BE2C (cell line): Measurements from ENCODE around the gene RAI14.

ENCODE experiments used
- DNase-seq: peaks from one replicate; pipeline ENCODE4 v3.0.0-alpha.2; 2020
- H3K27me3 ChIP-seq: fragments of 250-450 bp; sonication (Bioruptor Pico); 2 replicates; pipeline ENCODE4 v1.5.1; 2020; ENCODE audit warnings: mild to moderate bottlenecking
- H3K36me3 ChIP-seq: fragments of 250-450 bp; sonication (Bioruptor Pico); 2 replicates; pipeline ENCODE4 v1.5.1; 2020; ENCODE audit warnings: mild to moderate bottlenecking
- H3K4me1 ChIP-seq: fragments of 250-450 bp; sonication (Bioruptor Pico); 2 replicates; pipeline ENCODE4 v1.5.1; 2020
- H3K4me3 ChIP-seq: 2 replicates; pipeline ENCODE4 v1.5.1; 2011; ENCODE audit warnings: low read depth, low read length
- H3K9me3 ChIP-seq: fragments of 250-450 bp; sonication (Bioruptor Pico); 2 replicates; pipeline ENCODE4 v1.5.1; 2020
- TF ChIP-seq, protein P1 (sequence below): IDR thresholded peaks from 2 replicates; pipeline ENCODE4 v1.5.1; 2012; ENCODE audit warnings: mild to moderate bottlenecking, low read depth, low read length

The RAI14 gene

DNA sequence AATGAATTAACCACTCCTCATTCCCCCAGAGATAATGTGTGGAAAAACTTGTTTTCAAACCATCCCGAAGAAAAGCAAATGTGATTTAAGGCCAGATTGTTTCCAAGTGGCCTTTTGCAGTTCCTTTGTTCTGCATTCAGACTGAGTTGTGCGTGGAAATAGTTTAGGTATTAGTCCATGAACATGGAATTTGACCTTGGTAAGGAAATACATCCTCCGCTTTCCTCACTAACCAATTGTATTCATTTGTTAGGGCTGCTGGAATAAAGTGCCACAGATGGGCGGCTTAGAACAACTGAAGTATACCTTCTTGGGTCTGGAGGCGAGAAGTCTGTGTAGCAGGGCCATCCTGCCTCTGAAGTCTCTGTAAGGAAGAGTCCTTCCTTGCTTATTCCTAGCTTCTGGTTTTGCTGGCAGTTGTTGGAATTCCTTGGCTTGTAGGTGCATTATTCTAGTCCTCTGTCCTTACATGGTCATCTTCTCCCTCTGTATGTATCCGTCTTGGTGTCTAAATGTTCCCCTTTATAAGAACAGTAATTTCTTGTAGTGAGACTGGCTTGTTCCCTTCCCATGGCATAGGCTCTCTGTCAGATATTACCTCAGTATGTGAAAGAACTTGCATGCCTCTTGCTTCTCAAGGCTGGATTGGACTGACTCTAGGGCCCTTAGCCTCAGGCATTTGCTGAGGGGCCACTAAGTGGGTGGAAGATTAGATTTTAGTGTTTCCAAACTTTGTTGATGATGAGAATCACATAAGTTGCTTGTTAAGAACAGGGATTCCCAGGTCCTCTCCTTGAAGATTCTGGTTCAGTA lies 53.9 kb downstream of the RAI14 start:
- Histone ChIP-seq H3K4me1 (no peaks in the 10 kb centered on the region), H3K36me3 (no peaks in the 10 kb centered on the region), H3K27me3 (no peaks in the 10 kb centered on the region), H3K9me3 (no peaks in the 10 kb centered on the region), H3K4me3 (no peak overlapping the region)
- DNase-seq, result no peak
- TF ChIP-seq, protein P1, sequence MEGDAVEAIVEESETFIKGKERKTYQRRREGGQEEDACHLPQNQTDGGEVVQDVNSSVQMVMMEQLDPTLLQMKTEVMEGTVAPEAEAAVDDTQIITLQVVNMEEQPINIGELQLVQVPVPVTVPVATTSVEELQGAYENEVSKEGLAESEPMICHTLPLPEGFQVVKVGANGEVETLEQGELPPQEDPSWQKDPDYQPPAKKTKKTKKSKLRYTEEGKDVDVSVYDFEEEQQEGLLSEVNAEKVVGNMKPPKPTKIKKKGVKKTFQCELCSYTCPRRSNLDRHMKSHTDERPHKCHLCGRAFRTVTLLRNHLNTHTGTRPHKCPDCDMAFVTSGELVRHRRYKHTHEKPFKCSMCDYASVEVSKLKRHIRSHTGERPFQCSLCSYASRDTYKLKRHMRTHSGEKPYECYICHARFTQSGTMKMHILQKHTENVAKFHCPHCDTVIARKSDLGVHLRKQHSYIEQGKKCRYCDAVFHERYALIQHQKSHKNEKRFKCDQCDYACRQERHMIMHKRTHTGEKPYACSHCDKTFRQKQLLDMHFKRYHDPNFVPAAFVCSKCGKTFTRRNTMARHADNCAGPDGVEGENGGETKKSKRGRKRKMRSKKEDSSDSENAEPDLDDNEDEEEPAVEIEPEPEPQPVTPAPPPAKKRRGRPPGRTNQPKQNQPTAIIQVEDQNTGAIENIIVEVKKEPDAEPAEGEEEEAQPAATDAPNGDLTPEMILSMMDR, result no peak

DNA sequence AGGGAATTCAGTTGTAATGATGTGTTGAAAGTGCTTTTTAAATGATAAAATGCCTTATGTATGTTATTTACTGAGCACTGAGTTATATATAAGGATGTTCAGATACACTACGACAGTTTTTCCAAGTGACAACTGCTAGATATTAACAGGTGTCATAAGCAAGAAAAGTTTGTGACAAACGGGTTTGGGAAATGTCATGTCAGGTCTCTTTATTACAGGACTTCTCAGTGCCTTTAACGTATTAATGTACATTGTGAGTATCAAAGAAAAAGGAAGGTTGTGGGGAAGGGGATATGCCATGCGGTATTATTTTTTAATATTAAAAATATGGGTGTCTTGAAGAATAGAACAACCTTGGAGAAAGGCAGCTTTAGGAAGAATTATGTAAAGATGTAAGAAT lies 56.4 kb downstream of the RAI14 start:
- no peak for DNase-seq
- TF ChIP-seq, protein P1, result no peak
- Histone ChIP-seq H3K4me3 (no peak overlapping the region), H3K4me1 (no peaks in the 10 kb centered on the region), H3K9me3 (no peaks in the 10 kb centered on the region), H3K27me3 (no peaks in the 10 kb centered on the region), H3K36me3 (no peaks in the 10 kb centered on the region)

DNA sequence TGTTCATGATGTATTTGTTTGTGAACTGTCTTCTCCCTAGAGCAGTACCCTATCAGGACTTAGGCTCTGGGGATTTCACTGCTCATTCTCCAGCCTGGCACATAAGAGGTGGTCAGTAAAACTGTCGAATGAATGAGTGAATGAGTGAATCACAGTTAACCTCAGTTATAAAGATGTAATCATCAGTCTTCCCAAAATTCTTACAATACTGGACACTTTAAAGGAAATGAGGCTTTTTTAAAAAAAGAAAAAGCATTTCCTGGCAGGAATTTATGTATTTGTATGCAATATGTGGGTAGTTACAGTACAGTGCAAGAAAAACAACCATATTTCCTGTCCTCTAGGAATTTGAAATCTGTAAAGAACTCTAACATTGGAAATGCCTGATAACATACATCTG lies 59.6 kb downstream of the RAI14 start:
- Histone ChIP-seq H3K27me3 (no peaks in the 10 kb centered on the region), H3K4me1 (no peaks in the 10 kb centered on the region), H3K36me3 (no peaks in the 10 kb centered on the region), H3K4me3 (no peak overlapping the region), H3K9me3 (no peaks in the 10 kb centered on the region)
- TF ChIP-seq, protein P1, result no peak
- DNase-seq, result no peak

DNA sequence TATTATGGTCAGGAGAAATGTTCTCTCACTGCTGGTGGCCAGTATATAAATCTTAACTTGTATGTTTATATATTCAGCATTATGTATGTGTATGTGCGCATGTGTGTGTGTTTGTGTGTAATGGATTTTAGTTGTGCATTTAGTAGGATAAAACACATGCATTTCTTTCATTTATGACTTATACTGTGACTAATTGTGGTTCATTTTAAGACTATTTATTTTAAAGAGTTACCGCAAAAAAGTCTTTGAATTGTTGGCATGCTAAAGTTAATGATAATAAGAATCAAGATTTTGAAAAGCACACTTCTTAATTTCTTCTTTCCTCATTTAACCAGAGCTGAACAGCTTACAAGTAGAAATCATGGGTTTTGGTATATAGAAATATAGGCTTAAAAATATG lies 60.9 kb downstream of the RAI14 start:
- Histone ChIP-seq H3K27me3 (no peaks in the 10 kb centered on the region), H3K9me3 (no peaks in the 10 kb centered on the region), H3K36me3 (no peaks in the 10 kb centered on the region), H3K4me3 (no peak overlapping the region), H3K4me1 (no peaks in the 10 kb centered on the region)
- no peak for DNase-seq
- TF ChIP-seq, protein P1, result no peak

DNA sequence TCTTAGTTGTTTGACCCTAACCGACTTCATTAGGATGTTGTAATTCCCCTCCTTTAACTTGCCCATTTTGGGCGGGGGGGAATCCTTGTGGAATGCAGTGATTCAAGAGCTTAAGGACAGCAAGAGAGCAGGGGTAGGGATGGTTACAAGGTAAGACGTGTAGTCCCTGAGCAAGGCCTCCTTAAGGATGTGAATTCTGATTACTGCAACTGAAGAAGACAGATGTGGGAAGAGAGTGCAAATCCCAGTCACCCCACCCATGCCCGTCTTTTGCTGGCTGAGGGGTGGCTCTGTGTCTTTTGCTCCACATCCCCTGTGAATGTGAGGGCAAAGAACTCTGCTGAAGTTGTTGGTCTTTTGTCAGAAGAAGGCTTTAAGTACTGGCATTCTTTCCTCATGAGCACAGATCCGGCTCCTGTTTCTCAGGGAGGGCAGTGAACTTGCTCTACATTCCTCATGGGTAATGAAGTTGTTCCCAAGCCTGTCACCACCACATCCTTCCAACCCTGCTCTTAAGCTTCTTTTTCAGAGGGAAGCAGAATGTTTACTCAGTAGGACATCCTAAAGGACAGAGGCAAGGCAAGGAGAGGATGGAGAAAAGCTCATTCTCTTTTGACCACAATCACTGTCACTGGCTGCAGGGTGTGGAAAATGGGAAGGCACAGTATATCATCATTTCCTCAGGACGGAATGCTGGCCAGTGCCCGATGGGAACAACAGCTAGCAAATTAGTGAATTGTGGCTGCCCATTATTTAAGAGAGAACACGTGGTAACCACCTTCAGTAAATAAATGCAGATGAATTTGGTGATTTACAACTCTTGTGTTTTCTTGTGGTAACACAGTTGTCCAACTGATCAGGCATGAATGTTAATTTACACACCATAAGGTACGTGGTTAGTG lies 61.5 kb downstream of the RAI14 start:
- no peaks in the 10 kb centered on the region for H3K9me3 ChIP-seq
- H3K4me3 ChIP-seq, result no peak overlapping the region
- DNase-seq, result no peak
- no peaks in the 10 kb centered on the region for H3K27me3 ChIP-seq
- no peaks in the 10 kb centered on the region for H3K4me1 ChIP-seq
- no peaks in the 10 kb centered on the region for H3K36me3 ChIP-seq
- TF ChIP-seq, protein P1, result no peak
